Glomerular visceral epithelial cell (primary cell): ENCODE data around the gene GNAS-AS1.

Experiments
- DNase-seq: peaks from one replicate; pipeline ENCODE4 v3.0.0-alpha.2; 2016; ENCODE audit errors: extremely low spot score

The GNAS-AS1 gene

DNA sequence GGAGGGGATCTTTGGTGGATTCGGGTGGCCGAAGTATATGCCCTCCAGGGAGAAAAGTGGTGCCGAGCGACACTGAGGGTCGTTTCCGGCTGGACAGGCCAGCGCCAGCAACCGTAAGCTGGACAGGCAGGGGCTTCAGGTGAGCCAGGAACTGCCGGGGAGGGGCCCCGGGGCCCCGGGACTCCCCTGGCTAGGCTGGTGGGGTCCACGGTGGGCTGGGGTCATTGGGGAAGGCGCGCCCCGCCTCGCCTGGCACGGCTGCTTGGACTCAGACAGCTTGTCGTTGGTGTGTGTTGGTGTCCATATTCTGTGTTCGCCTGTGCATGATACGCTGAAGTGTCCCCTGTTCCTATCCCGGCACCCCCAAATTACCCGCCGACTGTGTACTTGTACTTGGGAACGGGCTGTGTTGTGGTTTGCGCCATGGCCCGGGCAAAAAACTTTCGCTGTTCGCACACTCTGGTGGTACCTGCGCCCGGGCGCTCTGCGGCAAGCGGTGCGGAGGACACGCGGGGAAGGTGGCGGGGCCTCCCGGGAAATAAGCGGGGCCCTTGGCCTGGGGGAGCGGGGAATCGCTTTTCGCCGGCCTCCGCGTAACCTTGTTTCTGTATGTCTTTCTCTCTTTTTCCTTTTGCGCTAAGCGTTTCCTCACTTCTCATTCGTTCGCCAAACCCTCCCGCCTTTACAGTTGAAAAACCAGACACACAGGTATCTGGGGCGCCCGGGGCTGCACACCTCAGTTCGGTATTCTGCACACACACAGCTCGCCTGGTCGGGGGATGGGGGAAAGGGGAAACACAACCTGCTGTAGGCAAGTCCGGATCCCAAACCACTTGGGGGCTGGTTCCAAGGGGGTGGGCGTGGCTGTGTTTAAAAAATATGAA, 5.0 kb upstream of the GNAS-AS1 start:
- no peak for DNase-seq

DNA sequence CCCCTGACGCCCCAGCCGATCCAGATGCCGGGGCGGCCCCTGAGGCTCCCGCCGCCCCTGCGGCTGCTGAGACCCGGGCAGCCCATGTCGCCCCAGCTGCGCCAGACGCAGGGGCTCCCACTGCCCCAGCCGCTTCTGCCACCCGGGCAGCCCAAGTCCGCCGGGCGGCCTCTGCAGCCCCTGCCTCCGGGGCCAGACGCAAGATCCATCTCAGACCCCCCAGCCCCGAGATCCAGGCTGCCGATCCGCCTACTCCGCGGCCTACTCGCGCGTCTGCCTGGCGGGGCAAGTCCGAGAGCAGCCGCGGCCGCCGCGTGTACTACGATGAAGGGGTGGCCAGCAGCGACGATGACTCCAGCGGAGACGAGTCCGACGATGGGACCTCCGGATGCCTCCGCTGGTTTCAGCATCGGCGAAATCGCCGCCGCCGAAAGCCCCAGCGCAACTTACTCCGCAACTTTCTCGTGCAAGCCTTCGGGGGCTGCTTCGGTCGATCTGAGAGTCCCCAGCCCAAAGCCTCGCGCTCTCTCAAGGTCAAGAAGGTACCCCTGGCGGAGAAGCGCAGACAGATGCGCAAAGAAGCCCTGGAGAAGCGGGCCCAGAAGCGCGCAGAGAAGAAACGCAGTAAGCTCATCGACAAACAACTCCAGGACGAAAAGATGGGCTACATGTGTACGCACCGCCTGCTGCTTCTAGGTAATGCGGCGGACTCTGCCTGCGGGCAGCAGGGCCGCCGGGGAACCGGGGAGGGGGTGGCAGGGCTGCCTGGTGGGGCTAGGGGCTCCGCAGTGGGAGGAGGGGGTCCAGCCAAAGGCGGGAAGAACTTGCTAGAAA, 4.2 kb upstream of the GNAS-AS1 start:
- DNase-seq = no peak

DNA sequence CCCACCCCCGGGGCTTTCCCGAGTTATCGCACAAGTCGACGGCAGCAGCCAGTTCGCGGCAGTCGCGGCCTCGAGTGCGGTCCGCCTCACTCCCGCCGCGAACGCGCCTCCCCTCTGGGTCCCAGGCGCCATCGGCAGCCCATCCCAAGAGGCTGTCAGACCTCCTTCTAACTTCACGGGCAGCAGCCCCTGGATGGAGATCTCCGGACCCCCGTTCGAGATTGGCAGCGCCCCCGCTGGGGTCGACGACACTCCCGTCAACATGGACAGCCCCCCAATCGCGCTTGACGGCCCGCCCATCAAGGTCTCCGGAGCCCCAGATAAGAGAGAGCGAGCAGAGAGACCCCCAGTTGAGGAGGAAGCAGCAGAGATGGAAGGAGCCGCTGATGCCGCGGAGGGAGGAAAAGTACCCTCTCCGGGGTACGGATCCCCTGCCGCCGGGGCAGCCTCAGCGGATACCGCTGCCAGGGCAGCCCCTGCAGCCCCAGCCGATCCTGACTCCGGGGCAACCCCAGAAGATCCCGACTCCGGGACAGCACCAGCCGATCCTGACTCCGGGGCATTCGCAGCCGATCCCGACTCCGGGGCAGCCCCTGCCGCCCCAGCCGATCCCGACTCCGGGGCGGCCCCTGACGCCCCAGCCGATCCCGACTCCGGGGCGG, 3.4 kb upstream of the GNAS-AS1 start:
- DNase-seq = no peak

DNA sequence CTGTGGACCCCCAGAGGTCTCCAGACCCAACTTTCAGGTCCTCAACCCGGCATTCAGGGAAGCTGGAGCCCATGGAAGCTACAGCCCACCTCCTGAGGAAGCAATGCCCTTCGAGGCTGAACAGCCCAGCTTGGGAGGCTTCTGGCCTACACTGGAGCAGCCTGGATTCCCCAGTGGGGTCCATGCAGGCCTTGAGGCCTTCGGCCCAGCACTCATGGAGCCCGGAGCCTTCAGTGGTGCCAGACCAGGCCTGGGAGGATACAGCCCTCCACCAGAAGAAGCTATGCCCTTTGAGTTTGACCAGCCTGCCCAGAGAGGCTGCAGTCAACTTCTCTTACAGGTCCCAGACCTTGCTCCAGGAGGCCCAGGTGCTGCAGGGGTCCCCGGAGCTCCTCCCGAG, 2.8 kb upstream of the GNAS-AS1 start:
- DNase-seq = no peak

DNA sequence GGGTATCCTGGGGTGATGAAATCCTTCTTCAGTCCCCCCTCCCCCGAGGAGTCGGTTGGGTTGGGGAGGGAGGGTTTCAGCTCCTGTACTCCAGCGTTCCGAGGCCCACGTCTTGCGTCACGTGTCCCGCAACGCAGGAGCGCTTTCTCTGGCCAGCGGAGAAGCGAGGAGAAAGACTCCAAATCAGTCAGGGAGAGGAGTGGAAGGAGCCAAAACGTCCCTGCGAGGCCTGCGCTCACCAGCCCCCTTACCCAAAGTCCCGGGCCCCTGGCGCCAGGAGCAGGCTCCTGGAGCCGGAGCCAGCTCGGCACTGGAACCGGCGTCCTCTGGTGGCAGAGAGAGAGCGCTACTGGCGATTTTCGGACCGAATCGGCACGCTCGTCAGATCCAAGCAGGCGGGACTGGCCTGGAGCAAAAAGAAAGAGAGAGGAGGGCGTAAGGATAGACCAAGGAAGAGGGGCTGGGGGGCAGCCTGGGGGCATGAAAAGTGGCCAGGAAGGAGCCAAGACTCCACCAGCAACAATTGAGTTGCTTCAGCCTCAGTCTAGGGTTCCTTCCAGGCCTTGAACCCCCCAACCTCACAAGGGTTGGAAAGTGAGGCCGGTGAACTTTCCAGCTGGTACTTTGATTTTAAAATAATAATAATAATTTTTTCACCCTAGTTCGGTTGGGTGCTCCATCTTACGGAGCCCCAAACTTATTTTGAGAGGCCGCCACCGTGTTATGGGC, 2.0 kb upstream of the GNAS-AS1 start, which contains the start of gene GNAS:
GNAS (plus strand) TSS at position 174 of the 729 bp plus-strand sequence.
- peak; percentile 49 for DNase-seq

DNA sequence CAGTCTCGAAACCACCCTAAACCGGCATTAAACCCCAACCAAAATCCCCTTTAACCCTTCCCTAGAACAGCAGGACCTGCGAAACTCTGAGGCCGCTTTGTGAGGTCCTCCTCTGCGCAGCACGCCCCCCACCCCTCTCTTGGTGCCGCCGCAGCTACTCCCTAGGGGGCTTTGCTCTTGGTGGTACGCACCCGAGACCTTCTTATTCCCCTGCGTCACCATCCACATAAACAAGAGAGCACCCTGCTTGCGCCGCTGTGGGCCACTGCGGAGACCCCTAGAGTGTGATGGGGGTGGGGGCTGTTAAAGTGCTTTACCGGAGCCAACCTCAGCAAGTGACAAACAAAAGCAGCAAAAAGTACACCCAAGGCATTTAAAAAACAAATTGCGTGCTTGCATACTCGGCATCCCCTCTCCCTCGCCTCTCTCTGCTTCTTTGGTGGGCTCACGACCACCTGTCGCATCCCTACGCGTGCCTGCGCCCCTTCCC, 1.3 kb upstream of the GNAS-AS1 start:
- DNase-seq = no peak

DNA sequence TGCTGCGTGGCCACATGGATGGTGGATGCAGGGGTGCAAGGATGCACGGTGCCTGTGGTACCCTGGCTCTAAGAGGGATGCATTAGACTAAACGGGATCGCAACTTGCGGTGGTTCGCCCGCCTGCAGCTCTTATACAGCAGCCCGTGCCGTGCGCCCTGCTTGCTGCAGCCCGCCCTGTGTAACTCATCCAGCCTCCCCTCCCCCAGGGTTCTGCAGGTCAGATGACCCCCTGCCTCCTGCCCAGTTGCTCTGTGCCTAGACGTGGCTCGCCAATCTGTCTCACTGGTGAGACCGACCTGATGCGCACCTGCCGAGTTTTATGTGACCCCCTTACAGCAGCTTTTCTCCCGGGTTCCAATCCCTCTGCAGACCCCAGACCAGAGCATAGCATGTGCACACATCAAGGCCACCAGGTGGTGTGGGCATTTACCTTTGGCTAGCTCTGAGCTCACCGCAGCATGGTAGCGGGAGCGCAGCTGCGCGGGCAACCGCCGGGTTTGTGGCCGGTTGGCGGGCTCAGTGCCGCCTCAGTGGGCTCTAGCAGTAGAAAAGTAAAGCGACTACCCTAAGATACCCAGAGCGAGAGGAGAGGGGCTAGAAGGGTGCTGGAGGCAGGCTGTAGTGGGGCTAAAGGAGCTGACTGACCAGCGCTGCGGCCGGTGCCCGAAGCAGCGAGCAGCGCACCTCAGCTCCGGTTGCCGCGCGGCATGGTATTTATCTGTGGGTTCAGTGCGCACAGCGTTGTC, 693 bp upstream of the GNAS-AS1 start:
- no peak for DNase-seq

DNA sequence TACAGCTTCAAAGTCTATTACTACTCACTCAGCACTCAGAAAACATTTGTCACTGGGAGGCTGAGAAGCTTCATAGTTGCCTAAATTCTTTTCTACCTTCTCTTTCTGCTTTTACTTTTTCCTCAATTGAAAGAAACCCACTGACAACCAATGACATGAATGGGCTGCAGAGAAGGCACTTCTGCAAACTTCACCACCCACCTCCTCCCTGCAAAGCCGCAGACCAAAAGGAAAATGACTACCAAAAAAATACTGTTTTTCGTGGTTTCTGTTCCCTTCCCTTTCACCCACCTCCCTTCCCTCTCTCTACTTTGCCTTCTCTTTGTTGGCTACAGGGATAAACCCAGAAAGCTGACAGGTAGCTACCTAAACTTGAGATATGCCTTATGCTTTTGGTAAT, 3.2 kb downstream of the GNAS-AS1 start:
- DNase-seq = no peak

DNA sequence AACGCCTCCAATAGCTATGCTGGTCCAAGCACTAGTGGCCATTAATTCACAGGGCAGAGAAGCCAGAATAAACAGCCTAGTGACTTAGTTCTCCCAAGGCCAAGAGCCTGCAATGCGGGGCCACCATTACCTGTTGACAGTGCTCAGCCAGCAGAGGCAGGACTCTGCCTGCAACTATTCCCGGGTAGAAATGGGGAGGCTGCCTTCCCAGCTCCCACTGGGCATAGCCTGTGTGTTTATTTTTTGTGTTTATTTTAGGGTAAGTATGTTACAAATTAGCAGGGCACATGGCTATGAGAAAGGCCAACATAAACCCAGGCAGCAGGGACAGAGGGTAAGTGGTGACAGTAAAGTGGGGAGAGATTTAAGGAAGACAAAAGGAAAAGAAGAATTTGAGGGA, 5.0 kb downstream of the GNAS-AS1 start:
- no peak for DNase-seq

DNA sequence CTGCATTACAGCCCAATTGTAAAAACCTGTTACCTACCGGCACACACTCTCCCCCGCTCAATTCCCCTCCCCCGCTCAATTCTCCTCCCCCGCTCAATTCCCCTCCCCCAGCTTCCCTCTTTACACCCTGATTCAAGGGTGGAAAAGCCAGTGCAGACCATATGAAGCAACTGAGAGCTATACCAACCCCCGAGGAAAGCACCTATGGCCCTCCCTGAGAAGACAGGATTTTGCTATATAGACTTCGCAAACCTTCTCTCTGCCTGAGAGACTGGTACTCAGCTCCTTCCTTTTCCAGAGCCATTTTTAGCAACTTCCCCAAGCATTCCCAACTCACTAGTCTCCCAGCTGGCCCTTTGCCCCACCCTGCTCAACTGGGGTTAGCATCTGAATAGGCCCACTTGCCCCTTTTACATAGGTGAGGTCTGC, 7.6 kb downstream of the GNAS-AS1 start:
- no peak for DNase-seq

DNA sequence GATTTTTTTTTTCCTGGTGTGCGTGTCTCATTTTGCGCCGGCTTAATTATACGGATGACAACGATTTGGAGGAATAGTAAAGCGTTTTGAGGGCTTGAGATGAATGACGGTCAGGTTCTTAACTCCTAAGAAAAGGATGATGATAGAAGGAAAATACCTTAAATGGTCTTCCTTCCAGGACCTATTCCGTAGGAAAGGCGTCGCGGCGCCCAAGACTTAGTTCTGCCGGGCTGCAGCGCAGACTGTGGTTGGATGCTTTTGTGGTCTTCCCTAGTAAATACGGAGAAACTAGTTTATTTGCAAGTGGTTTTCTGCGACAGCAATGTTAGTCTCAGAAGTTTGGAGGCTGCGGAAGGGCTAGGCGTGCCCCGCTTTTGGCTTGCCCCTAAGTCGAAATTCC, 8.4 kb downstream of the GNAS-AS1 start:
- no peak for DNase-seq

DNA sequence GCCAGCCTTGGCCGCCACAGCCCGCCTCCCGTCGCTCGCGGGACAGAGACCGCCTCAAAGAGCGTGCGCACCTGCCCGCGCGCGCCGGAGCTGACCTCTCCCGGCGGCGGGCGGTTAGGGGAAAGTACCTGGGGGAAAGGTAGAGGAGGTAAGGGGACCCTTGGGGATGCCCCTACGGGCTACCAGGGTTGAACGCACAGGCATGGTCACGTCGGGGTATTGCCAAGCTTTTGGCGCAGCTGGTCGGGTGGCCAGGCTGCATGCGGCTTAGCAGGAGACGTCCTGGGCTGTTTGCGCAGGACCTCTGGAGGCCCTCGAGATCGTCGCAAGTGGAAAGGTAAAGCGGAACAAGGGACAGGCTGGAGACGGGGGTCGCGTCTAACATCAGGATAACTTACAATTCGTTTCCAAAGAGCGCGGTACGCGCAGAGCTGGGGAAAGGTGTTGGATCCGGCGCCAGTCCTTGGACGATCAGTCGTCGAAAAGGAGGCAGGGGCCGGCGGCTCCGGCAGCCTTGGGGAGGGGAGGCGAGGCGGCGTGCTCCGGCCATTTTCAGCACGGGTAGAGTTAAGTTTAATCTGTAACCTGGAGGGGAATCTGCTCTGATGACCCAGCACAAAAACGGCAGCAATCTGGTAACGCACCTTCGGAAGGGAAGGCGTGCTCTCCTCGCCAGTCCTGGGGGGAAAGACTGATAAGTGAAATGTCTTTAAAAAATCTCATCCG, 9.0 kb downstream of the GNAS-AS1 start:
- no peak for DNase-seq

DNA sequence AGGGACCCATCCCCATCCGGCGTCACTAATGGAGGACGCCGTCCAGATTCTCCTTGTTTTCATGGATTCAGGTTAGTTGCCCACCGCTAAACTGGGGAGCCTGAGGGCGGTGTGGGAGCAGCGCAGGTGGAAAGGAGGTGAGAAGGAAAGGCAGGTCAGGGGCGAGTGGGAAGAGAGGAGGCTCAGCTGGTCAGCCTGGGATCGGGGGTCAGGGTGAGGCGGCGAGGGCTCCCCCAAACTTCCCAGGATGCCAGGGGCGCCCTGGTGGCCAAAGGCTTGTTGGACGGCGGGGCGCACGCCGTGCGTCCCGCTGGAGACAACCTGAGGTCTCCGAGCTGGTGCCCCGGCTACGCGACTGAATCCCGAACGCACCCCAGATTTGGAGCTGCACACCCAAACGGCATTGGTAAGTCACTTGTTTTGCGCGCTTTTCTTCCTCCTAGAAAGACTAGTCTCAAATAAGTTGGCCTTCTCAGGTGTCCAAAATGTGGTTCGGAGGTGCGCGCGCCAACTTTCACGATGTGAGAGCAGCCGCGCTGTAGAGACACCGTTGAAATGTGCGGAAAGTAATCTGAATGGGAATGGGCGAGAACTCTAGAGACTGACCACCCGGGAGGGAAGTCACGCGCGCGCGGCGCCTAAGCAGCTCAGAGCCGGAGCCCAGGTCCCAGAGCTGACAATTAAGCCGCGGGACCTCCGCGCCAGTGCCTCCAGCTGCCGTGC, 9.7 kb downstream of the GNAS-AS1 start:
- no peak for DNase-seq

DNA sequence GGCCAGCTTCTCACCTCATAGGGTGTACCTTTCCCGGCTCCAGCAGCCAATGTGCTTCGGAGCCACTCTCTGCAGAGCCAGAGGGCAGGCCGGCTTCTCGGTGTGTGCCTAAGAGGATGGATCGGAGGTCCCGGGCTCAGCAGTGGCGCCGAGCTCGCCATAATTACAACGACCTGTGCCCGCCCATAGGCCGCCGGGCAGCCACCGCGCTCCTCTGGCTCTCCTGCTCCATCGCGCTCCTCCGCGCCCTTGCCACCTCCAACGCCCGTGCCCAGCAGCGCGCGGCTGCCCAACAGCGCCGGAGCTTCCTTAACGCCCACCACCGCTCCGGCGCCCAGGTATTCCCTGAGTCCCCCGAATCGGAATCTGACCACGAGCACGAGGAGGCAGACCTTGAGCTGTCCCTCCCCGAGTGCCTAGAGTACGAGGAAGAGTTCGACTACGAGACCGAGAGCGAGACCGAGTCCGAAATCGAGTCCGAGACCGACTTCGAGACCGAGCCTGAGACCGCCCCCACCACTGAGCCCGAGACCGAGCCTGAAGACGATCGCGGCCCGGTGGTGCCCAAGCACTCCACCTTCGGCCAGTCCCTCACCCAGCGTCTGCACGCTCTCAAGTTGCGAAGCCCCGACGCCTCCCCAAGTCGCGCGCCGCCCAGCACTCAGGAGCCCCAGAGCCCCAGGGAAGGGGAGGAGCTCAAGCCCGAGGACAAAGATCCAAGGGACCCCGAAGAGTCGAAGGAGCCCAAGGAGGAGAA, 10.5 kb downstream of the GNAS-AS1 start:
- no peak for DNase-seq

DNA sequence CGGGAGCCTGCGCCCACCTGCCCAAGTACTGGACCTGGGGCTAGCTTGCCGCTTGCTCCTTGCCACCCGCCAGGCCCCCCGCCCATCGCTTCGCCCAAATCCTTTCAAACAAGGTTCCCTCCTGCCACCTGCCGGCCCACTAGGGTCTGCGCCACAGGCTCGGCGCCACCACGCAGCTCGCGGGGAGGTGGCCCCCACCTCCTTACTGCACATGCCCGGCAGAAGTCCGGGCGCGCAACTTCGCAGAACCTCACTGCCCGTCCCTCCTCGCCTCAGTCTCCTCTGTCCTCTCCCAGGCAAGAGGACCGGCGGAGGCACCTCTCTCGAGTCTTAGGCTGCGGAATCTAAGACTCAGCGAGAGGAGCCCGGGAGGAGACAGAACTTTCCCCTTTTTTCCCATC, 11.2 kb downstream of the GNAS-AS1 start:
- peak; percentile 50 for DNase-seq

DNA sequence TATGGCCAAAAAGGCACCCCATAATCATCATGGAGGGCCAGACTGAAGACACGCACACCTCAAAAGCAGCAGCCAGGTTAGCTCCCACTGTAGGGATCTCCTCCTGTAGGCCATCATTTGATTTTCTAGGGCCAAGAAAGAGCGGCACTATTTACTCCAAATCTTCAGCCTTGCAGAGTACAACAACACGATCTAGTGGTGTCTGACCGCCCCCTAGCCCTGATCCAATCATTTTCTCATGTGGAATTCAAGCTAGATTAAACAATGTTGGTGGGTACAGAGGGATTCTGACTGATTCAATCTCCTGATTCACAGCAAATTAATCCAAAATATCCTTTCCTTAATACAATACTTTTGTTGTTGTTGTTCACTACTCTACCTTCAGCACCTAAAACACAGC, 12.5 kb downstream of the GNAS-AS1 start:
- no peak for DNase-seq

DNA sequence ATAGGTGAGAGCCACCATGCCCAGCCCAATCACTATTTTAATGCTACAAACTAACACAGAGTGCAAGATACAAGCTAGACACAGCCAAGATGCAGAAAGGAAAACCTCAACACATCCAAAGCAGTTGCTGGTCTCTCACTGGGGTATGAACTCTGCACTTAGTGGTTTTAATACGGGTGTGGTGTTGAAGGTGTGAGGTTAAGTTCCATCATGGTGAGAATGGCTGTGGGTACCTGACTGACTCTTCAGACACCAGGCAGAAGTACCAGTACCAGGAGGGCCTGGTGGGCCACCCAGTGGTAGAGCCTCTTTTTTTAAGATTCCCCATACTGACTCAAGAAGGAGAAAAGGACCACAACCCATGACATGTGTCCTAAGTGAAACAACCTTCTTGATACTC, 13.0 kb downstream of the GNAS-AS1 start:
- no peak for DNase-seq

DNA sequence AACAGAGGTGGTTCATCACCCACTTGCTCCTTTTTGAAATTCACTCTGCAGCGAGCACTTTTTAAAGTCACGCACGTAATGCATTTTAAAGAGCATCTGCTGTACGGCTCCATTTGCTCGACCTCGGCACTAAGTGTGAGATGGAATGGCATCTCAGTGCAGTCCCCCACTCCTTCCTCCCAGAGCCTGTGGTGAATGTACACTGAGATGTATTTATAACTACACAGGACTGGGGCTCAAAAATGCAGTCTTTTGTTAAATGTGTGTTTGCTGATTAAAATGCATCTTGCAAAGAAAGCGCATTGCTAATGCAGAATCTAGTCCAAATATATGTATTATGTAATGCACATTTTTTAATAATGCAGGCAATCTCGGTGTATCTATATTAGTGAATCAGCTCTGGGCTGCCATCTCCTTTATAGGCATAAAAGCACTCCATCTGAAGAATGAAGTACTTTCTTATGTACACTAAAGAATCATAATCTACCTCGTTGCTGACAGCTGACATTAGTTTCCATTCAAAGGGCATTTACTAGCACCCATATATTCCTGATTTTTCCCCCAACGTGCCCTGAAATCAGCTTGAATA, 14.0 kb downstream of the GNAS-AS1 start:
- DNase-seq = no peak
